G401 (cell line): ENCODE measurements around the gene E2F8. TPM values are rescaled to one million over a fixed set of nuclear protein-coding genes. Genes with fewer than 3 reads are reported as not detected.
"Not testable (repeated sequence)": the region's sequence is repeated elsewhere in the genome, so short reads cannot be mapped to it uniquely, and the experiment has no call there.

Source experiments
- DNase-seq: peaks from one replicate; pipeline ENCODE4 v3.0.0-alpha.2; 2015; ENCODE audit warnings: low spot score
- in situ Hi-C: cut with HindIII; loops from 2 replicates; pipeline ENCODE4 v1.10.0; 2016; ENCODE audit warnings: low sequenced_read_pairs, mixed read lengths
- total RNA-seq: library from RNA; depleted of rRNA; stranded (reverse); fragments of >200 nt; shearing (Covaris generic); gene quantifications from 2 replicates; pipeline ENCODE4 v1.2.3, GENCODE V29; 2014; rRNA removed

E2F8 gene
- 4.5 and 11.5 TPM in 2 replicates for total RNA-seq

GRCh38 chr11:19240420-19241259, at the start of gene E2F8:
Gene E2F8, minus strand, starts transcription at chr11:19240945. Its CDS starts 824 bp downstream, at chr11:19240121.
- peak; percentile 82 for DNase-seq
- in situ Hi-C loops, result no loop called here

GRCh38 chr11:19290356-19290755, 49.6 kb upstream of the E2F8 start:
- no peak for DNase-seq
- in situ Hi-C loops, result no loop called here

GRCh38 chr11:19288256-19288655, 47.5 kb upstream of the E2F8 start:
- DNase-seq, result no peak
- in situ Hi-C loops, result no loop called here

- DNase-seq, result no peak
- in situ Hi-C loops, result no loop called here
Observed at GRCh38 chr11:19286411-19286810, 45.7 kb upstream of the E2F8 start.

GRCh38 chr11:19284881-19285280, 44.1 kb upstream of the E2F8 start:
- in situ Hi-C loops, result no loop called here
- DNase-seq, result no peak

- no peak for DNase-seq
- in situ Hi-C loops, result no loop called here
Observed at GRCh38 chr11:19283991-19284390, 43.2 kb upstream of the E2F8 start.

- in situ Hi-C loops, result no loop called here
- no peak for DNase-seq
Observed at GRCh38 chr11:19281555-19281954, 40.8 kb upstream of the E2F8 start.

- no peak for DNase-seq
- in situ Hi-C loops, result no loop called here
Observed at GRCh38 chr11:19281041-19281440, 40.3 kb upstream of the E2F8 start.

GRCh38 chr11:19279451-19279850, 38.7 kb upstream of the E2F8 start:
- no peak for DNase-seq
- in situ Hi-C loops, result no loop called here

GRCh38 chr11:19276859-19277808, 36.4 kb upstream of the E2F8 start:
- no peak for DNase-seq

GRCh38 chr11:19275496-19275895, 34.8 kb upstream of the E2F8 start:
- in situ Hi-C loops, result no loop called here

More at GRCh38 chr11:19276859-19277808, 36.4 kb upstream of the E2F8 start:
- in situ Hi-C loops, result no loop called here

GRCh38 chr11:19273219-19273618, 32.5 kb upstream of the E2F8 start:
- in situ Hi-C loops, DNase-seq: not testable (repeated sequence)

More at GRCh38 chr11:19275496-19275895, 34.8 kb upstream of the E2F8 start:
- no peak for DNase-seq

GRCh38 chr11:19268909-19269308, 28.2 kb upstream of the E2F8 start:
- in situ Hi-C loops, result no loop called here
- DNase-seq, result no peak

GRCh38 chr11:19267567-19267966, 26.8 kb upstream of the E2F8 start:
- DNase-seq, result no peak
- in situ Hi-C loops, result no loop called here

GRCh38 chr11:19263333-19263732, 22.6 kb upstream of the E2F8 start:
- DNase-seq, result no peak
- in situ Hi-C loops, result no loop called here

- peak; percentile 47 for DNase-seq
- in situ Hi-C loops, result no loop called here
Observed at GRCh38 chr11:19259487-19260345, 19.0 kb upstream of the E2F8 start.

GRCh38 chr11:19258641-19259230, 18.0 kb upstream of the E2F8 start:
- in situ Hi-C loops, result no loop called here
- no peak for DNase-seq

GRCh38 chr11:19254441-19254840, 13.7 kb upstream of the E2F8 start:
- DNase-seq, in situ Hi-C loops: not testable (repeated sequence)

- in situ Hi-C loops, result no loop called here
- no peak for DNase-seq
Observed at GRCh38 chr11:19253817-19254216, 13.1 kb upstream of the E2F8 start.
